GM21526 (cell line): ENCODE measurements around the gene PRPF6.
"Not testable (repeated sequence)": the region's sequence is repeated elsewhere in the genome, so short reads cannot be mapped to it uniquely, and the experiment has no call there.

ENCODE experiments used
- ATAC-seq: cut with Tn5 transposase; IDR thresholded peaks from one replicate; pipeline ENCODE4 v1.9.1; 2021; ENCODE audit warnings: moderate library complexity; ENCODE audit not compliant: unreplicated experiment, low FRiP score

The PRPF6 gene

GRCh38 chr20:64009811-64010387 is 29.0 kb downstream of the PRPF6 start:
- ATAC-seq = no peak

GRCh38 chr20:64010711-64011237 is 29.8 kb downstream of the PRPF6 start:
- ATAC-seq = no peak

GRCh38 chr20:64011366-64011779 is 30.4 kb downstream of the PRPF6 start:
- no peak for ATAC-seq

- not testable (repeated sequence) for ATAC-seq
Measured at GRCh38 chr20:64012385-64013154, 31.6 kb downstream of the PRPF6 start.

- ATAC-seq = no peak
Measured at GRCh38 chr20:64015635-64016034, 34.7 kb downstream of the PRPF6 start.

- no peak for ATAC-seq
Measured at GRCh38 chr20:64021124-64021975, 40.4 kb downstream of the PRPF6 start.

GRCh38 chr20:64022671-64023360 is 41.9 kb downstream of the PRPF6 start:
- no peak for ATAC-seq

- ATAC-seq = no peak
Measured at GRCh38 chr20:64023361-64024140, 42.6 kb downstream of the PRPF6 start.

GRCh38 chr20:64024141-64024990 is 43.4 kb downstream of the PRPF6 start:
- ATAC-seq = no peak

GRCh38 chr20:64025101-64025825 is 44.3 kb downstream of the PRPF6 start:
- ATAC-seq = no peak

- no peak for ATAC-seq
Measured at GRCh38 chr20:64025826-64026412, 45.0 kb downstream of the PRPF6 start.

GRCh38 chr20:64027981-64028685 is 47.2 kb downstream of the PRPF6 start:
- ATAC-seq = no peak

- no peak for ATAC-seq
Measured at GRCh38 chr20:64029293-64030117, 48.6 kb downstream of the PRPF6 start.

GRCh38 chr20:64030371-64031134 is 49.6 kb downstream of the PRPF6 start:
- ATAC-seq = no peak

GRCh38 chr20:64031822-64032314 is 50.9 kb downstream of the PRPF6 start:
- no peak for ATAC-seq
